K562 (cell line): Measurements from ENCODE around the gene LRP2BP. TPM values are rescaled to one million over a fixed set of nuclear protein-coding genes. Genes with fewer than 3 reads are reported as not detected.

Experiments
- DLX4 ChIP-seq: fragments of 250-450 bp; sonication (Bioruptor Pico); IDR thresholded peaks from 2 replicates; pipeline ENCODE4 v1.6.1; 2021; ENCODE audit warnings: mild to moderate bottlenecking
- TEAD1 ChIP-seq, 2 experiments: fragments of 450-650 bp in 1 of 2; sonication (generic) in 1 of 2; formaldehyde crosslinking; IDR thresholded peaks; 2 replicates each; pipeline versions ENCODE4 v1.4.0 to v1.8.0; 2020 to 2022; ENCODE audit warnings: mild to moderate bottlenecking in 2 of 2, missing genetic modification reagents in 1 of 2
- ZBTB40 ChIP-seq, 2 experiments: fragments of 450-650 bp in 1 of 2; sonication (generic) in 1 of 2; formaldehyde crosslinking in 1 of 2; IDR thresholded peaks; 2 replicates each; pipeline versions ENCODE4 v1.7.1 to v1.9.0; 2016 to 2022; ENCODE audit warnings: inconsistent platforms in 1 of 2, mild to moderate bottlenecking in 1 of 2, missing genetic modification reagents in 1 of 2
- ZC3H4 ChIP-seq: sonication (generic); formaldehyde crosslinking; IDR thresholded peaks from 2 replicates; pipeline ENCODE4 v1.9.0; 2021; ENCODE audit warnings: missing genetic modification reagents, borderline replicate concordance
- polyA plus RNA-seq, 8 experiments: library from polyadenylated mRNA; depleted of rRNA in 4 of 8; stranded (reverse) in 5 of 8; unstranded in 3 of 8; fragments of >200 nt; fragmentation: Nextera tagmentation in 2 of 8; fragmentation: Illumina TruSeq in 1 of 8; extraction: Ambion mirVana in 2 of 8; extraction: Trizol in 1 of 8; gene quantifications; 2 replicates each; pipeline versions ENCODE4 v1.2.1 to v1.2.3, GENCODE V29; 2011 to 2014; ENCODE audit warnings: inconsistent platforms in 1 of 8, missing spikeins in 1 of 8
- total RNA-seq, 7 experiments: library from RNA; depleted of rRNA in 6 of 7; stranded (reverse); fragments of >200 nt in 6 of 7; fragmentation: Illumina TruSeq in 2 of 7; extraction: Trizol in 2 of 7; gene quantifications; 2 replicates each; pipeline versions ENCODE4 v1.2.1 to v1.2.3, GENCODE V29; 2011 to 2021; ENCODE audit warnings: low replicate concordance in 1 of 7

LRP2BP gene
- total and polyA plus RNA-seq, 9 of the 15 experiments (the other 6 are each of a cell fraction or from before 2014, with no cell fraction given), result 0.42 to 2.1 (median 0.62) TPM

DNA sequence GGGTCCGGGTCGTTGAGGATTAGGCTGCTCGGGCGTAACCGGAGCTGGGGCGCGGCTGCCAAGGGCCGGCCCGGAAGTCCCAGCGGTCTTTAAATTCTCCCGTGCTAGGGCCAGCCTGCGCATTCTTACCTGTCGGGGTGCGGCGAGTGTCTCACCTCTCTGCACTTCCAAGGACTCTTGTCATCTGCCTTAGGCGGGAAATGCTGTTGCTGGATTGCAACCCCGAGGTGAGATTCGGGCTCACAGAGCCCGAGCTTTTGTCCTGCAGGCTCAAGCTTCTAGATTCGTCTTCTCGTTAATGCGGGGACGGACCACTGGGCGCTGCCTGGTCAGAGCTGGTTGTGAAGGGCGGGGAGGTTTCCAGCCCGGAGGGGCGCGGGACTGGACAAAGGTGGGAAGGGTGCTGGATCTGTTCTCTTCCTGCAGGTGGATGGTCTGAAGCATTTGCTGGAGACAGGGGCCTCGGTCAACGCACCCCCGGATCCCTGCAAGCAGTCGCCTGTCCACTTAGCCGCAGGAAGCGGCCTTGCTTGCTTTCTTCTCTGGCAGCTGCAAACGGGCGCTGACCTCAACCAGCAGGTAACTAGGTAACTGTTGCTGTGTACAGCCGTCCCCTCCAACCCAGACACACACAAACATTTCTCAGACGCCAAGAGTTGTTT is 1.1 kb upstream of the LRP2BP start, which contains the start of gene ANKRD37 (continued):
- TF ChIP-seq ZBTB40 (IDR thresholded peaks at IDR 0.05) (no peak), ZBTB40 (CRISPR knock-in tag; IDR thresholded peaks at IDR 0.05) (no peak), DLX4 (no peak), ZC3H4 (no peak), TEAD1 (CRISPR knock-in tag; IDR thresholded peaks at IDR 0.05) (no peak; a peak in 1 of 4 replicates)
